SK-N-SH (cell line): ENCODE data around the gene PKP4. TPM values are rescaled to one million over a fixed set of nuclear protein-coding genes. Genes with fewer than 3 reads are reported as not detected.

ENCODE experiments used
- CTCF ChIA-PET: fragments of 300-600, 350-600 bp; formaldehyde crosslinking; extraction: SDS; loops from one replicate; lab custom pipeline; 2021; lab: Yijun Ruan, JAX
- POLR2A ChIA-PET: fragments of 350-600 bp; sonication (Branson Sonifier 250); formaldehyde crosslinking; extraction: SDS; loops from one replicate; lab custom pipeline; 2020; ENCODE audit warnings: antibody characterized with exemption, inconsistent platforms; lab: Yijun Ruan, JAX
- DNase-seq: peaks from one replicate; pipeline ENCODE4 v3.0.0; 2012
- H2AFZ ChIP-seq: fragments of 200-600 bp; sonication (generic); 2 replicates; pipeline ENCODE4 v1.8.1; 2016; ENCODE audit warnings: antibody characterized with exemption, mild to moderate bottlenecking, low read depth
- H3F3A ChIP-seq: fragments of 200-600 bp; sonication (generic); replicated peaks from 2 replicates; pipeline ENCODE3; 2016; ENCODE audit warnings: antibody characterized with exemption, mild to moderate bottlenecking; ENCODE audit not compliant: insufficient read depth
- H3K27ac ChIP-seq, 2 experiments: fragments of 200-500 bp in 1 of 2; fragments of 200-600 bp in 1 of 2; sonication (Bioruptor generic) in 1 of 2; sonication (generic), shearing (Covaris generic) in 1 of 2; 2 replicates each; pipeline versions ENCODE4 v1.5.1 to v1.6.1; 2014 to 2016; ENCODE audit warnings: low read depth in 2 of 2, inconsistent platforms in 1 of 2, low read length in 1 of 2, mild to moderate bottlenecking in 1 of 2, mixed read lengths in 1 of 2
- H3K27me3 ChIP-seq: fragments of 200-600 bp; sonication (generic), shearing (Covaris generic); 2 replicates; pipeline ENCODE4 v1.6.1; 2016; ENCODE audit warnings: mixed run types; ENCODE audit not compliant: insufficient read depth
- H3K36me3 ChIP-seq, 2 experiments: fragments of 200-500 bp in 1 of 2; fragments of 200-600 bp in 1 of 2; sonication (Bioruptor generic) in 1 of 2; sonication (generic) in 1 of 2; replicated peaks in 1 of 2; 2 replicates each; pipeline versions ENCODE3 to v1.5.1; 2014 to 2016; ENCODE audit warnings: low read length in 1 of 2, mild to moderate bottlenecking in 1 of 2; ENCODE audit not compliant: insufficient read depth in 2 of 2, control insufficient read depth in 1 of 2
- H3K4me1 ChIP-seq, 2 experiments: fragments of 200-500 bp in 1 of 2; fragments of 200-600 bp in 1 of 2; sonication (Bioruptor generic) in 1 of 2; sonication (generic), shearing (Covaris generic) in 1 of 2; 2 replicates each; pipeline versions ENCODE4 v1.5.1 to v1.6.1; 2014 to 2016; ENCODE audit warnings: low read depth in 1 of 2, low read length in 1 of 2, mixed run types in 1 of 2; ENCODE audit not compliant: insufficient read depth in 2 of 2, control insufficient read depth in 1 of 2
- H3K4me2 ChIP-seq: fragments of 200-600 bp; sonication (generic), shearing (Covaris generic); 2 replicates; pipeline ENCODE4 v1.6.1; 2017; ENCODE audit warnings: mixed run types
- H3K4me3 ChIP-seq, 2 experiments: fragments of 200-500 bp in 1 of 2; fragments of 200-600 bp in 1 of 2; sonication (Bioruptor generic) in 1 of 2; sonication (generic), shearing (Covaris generic) in 1 of 2; 2 replicates each; pipeline versions ENCODE4 v1.5.1 to v1.8.1; 2014 to 2016; ENCODE audit warnings: low read depth in 2 of 2, inconsistent platforms in 1 of 2, low read length in 1 of 2, mild to moderate bottlenecking in 1 of 2, mixed read lengths in 1 of 2, moderate library complexity in 1 of 2
- H3K79me2 ChIP-seq: fragments of 200-600 bp; sonication (generic); 2 replicates; pipeline ENCODE4 v1.8.1; 2017; ENCODE audit warnings: mild to moderate bottlenecking; ENCODE audit not compliant: insufficient read depth
- H3K9ac ChIP-seq: fragments of 200-600 bp; sonication (generic); 2 replicates; pipeline ENCODE4 v1.6.1; 2017; ENCODE audit warnings: mixed run types
- H3K9me2 ChIP-seq: fragments of 200-600 bp; sonication (generic); 2 replicates; pipeline ENCODE4 v1.6.1; 2017; ENCODE audit warnings: mixed run types
- H3K9me3 ChIP-seq: fragments of 200-600 bp; sonication (generic); 2 replicates; pipeline ENCODE4 v1.6.1; 2017; ENCODE audit warnings: mixed run types, mild to moderate bottlenecking, moderate library complexity
- H4K20me1 ChIP-seq: fragments of 200-600 bp; sonication (generic); 2 replicates; pipeline ENCODE4 v1.6.1; 2017; ENCODE audit warnings: mild to moderate bottlenecking, mixed run types; ENCODE audit not compliant: insufficient read depth
- CHD2 ChIP-seq: fragments of 150-350 bp; IDR thresholded peaks from 2 replicates; pipeline ENCODE4 v1.6.1; 2018; ENCODE audit warnings: low read length; ENCODE audit not compliant: partially characterized antibody
- CTCF ChIP-seq: fragments of 200-600 bp; sonication (generic); IDR thresholded peaks from 2 replicates; pipeline ENCODE4 v1.6.1; 2017; ENCODE audit warnings: antibody characterized with exemption, mild to moderate bottlenecking, moderate library complexity
- ELF1 ChIP-seq: IDR thresholded peaks from 2 replicates; pipeline ENCODE4 v1.4.0; 2012
- EP300 ChIP-seq, 2 experiments: IDR thresholded peaks; 2 replicates each; pipeline versions ENCODE4 v1.4.0 to v1.6.1; 2012; ENCODE audit warnings: borderline replicate concordance in 1 of 2, low read depth in 1 of 2, low read length in 1 of 2
- EZH2phosphoT487 ChIP-seq: fragments of 200-600 bp; sonication (generic); IDR thresholded peaks from 2 replicates; pipeline ENCODE4 v1.6.1; 2017; ENCODE audit warnings: low read depth, mixed run types, mild to moderate bottlenecking, antibody characterized with exemption, moderate library complexity, borderline replicate concordance
- FOXJ3 ChIP-seq: sonication (generic); formaldehyde crosslinking; IDR thresholded peaks from 2 replicates; pipeline ENCODE4 v1.5.1; 2020; ENCODE audit warnings: mild to moderate bottlenecking, missing genetic modification reagents
- GABPA ChIP-seq: IDR thresholded peaks from 2 replicates; pipeline ENCODE4 v1.4.0; 2012; ENCODE audit warnings: low read depth, mild to moderate bottlenecking
- IRF3 ChIP-seq: fragments of 150-350 bp; IDR thresholded peaks from 2 replicates; pipeline ENCODE4 v1.6.1; 2016; ENCODE audit warnings: mild to moderate bottlenecking, low read depth, low read length
- JUND ChIP-seq: IDR thresholded peaks from 2 replicates; pipeline ENCODE4 v1.4.0; 2012
- MXI1 ChIP-seq: IDR thresholded peaks from 2 replicates; pipeline ENCODE4 v1.6.1; 2012; ENCODE audit warnings: mild to moderate bottlenecking, low read depth, low read length, improper control_type of control experiment
- NFIC ChIP-seq: IDR thresholded peaks from 2 replicates; pipeline ENCODE4 v1.4.0; 2012; ENCODE audit warnings: borderline replicate concordance
- POLR2AphosphoS5 ChIP-seq: IDR thresholded peaks from 2 replicates; pipeline ENCODE4 v1.6.1; 2012; ENCODE audit warnings: low read depth, low read length
- REST ChIP-seq: IDR thresholded peaks from 2 replicates; pipeline ENCODE4 v1.6.1; 2012; ENCODE audit warnings: mild to moderate bottlenecking, low read depth, low read length, moderate library complexity
- RFX5 ChIP-seq: IDR thresholded peaks from 2 replicates; pipeline ENCODE4 v1.6.1; 2012; ENCODE audit warnings: mild to moderate bottlenecking, improper control_type of control experiment, low read length
- SMC3 ChIP-seq: IDR thresholded peaks from 2 replicates; pipeline ENCODE4 v1.6.1; 2012; ENCODE audit warnings: low read depth, low read length, improper control_type of control experiment
- TCF12 ChIP-seq: IDR thresholded peaks from 2 replicates; pipeline ENCODE4 v1.4.0; 2012
- TEAD4 ChIP-seq: IDR thresholded peaks from 2 replicates; pipeline ENCODE4 v1.4.0; 2012; ENCODE audit warnings: mild to moderate bottlenecking, borderline replicate concordance; ENCODE audit not compliant: insufficient read depth
- YY1 ChIP-seq: IDR thresholded peaks from 2 replicates; pipeline ENCODE4 v1.4.0; 2012; ENCODE audit warnings: low read depth, mild to moderate bottlenecking
- ZBTB33 ChIP-seq: IDR thresholded peaks from 2 replicates; pipeline ENCODE4 v1.4.0; 2012; ENCODE audit warnings: low read depth, borderline replicate concordance
- WGBS: methylation state at CpG from one replicate; pipeline ENCODE4 v1.1.6; 2017; ENCODE audit warnings: low lambda C conversion rate; 5-methylcytosine and 5-hydroxymethylcytosine counted together
- polyA plus RNA-seq, 3 experiments: library from polyadenylated mRNA; depleted of rRNA; stranded (reverse); fragments of >200 nt; gene quantifications; 2 replicates each; pipeline ENCODE4 v1.2.3, GENCODE V29; 2012

The PKP4 gene
- polyA plus RNA-seq, 1 of the 3 experiments (the other 2 are of a cell fraction): 10.9 TPM

- no peak for TF ChIP-seq EP300 (IDR thresholded peaks at IDR 0.05; ENCODE audit: borderline replicate concordance in 1 of 2, low read depth in 1 of 2, low read length in 1 of 2)
- TF ChIP-seq MXI1: no peak
- no peak for TF ChIP-seq YY1
Measured at GRCh38 chr2:158407031-158407430, 49.7 kb upstream of the PKP4 start (continued).

GRCh38 chr2:158410132-158410531 lies 46.6 kb upstream of the PKP4 start:
- Histone ChIP-seq H2AFZ (no peak overlapping the region), H3K79me2 (no peaks in the 10 kb centered on the region), H3K9me3 (no peaks in the 10 kb centered on the region), H3K27me3 (no peaks in the 10 kb centered on the region), H3K4me2 (no peak overlapping the region), H3K9me2 (no peaks in the 10 kb centered on the region), H3F3A (no peaks in the 10 kb centered on the region), H3K36me3 (no peaks in the 10 kb centered on the region), H3K27ac (no peak overlapping the region), H3K9ac (no peak overlapping the region), H3K4me3 (no peak overlapping the region), H3K4me1 (peaks cover 0 to 4% of the 10 kb centered on the region in 2 experiments; a peak in 2 of 4 replicates), H4K20me1 (no peaks in the 10 kb centered on the region)
- CTCF ChIA-PET: no interaction called here
- POLR2A ChIA-PET: no interaction called here
- no peak for DNase-seq
- TF ChIP-seq CTCF (no peak), REST (no peak), FOXJ3 (CRISPR knock-in tag) (no peak), CHD2 (no peak)
- WGBS: 61% methylated on average over 1 of the region's 1 CpG

GRCh38 chr2:158411748-158412147 lies 45.0 kb upstream of the PKP4 start:
- H3K4me1 ChIP-seq: peaks cover 0 to 4% of the 10 kb centered on the region in 2 experiments; a peak in 2 of 4 replicates
- H3K4me2 ChIP-seq: no peak overlapping the region; the same call in 1 of the 2 replicates
- no peak overlapping the region for H3K27ac ChIP-seq
- DNase-seq: no peak
- H3K9me2 ChIP-seq: no peaks in the 10 kb centered on the region
- ChIA-PET POLR2A (no interaction called here), CTCF (interaction anchor here (0.6 kb wide), 1 partner anchor 381 kb away, joined by 3 read pairs; no protein-coding TSS in a partner anchor)
- H2AFZ ChIP-seq: no peak overlapping the region
- H3F3A ChIP-seq: no peaks in the 10 kb centered on the region
- no peaks in the 10 kb centered on the region for H3K79me2 ChIP-seq
- H3K4me3 ChIP-seq: no peak overlapping the region
- no peaks in the 10 kb centered on the region for H3K27me3 ChIP-seq
- H3K36me3 ChIP-seq: no peaks in the 10 kb centered on the region
- H4K20me1 ChIP-seq: no peaks in the 10 kb centered on the region
- H3K9ac ChIP-seq: no peak overlapping the region
- H3K9me3 ChIP-seq: no peaks in the 10 kb centered on the region
- TF ChIP-seq GABPA: no peak
- no peak for TF ChIP-seq TCF12
- no peak for TF ChIP-seq POLR2AphosphoS5
- no peak for TF ChIP-seq ZBTB33
- TF ChIP-seq SMC3: no peak
- no peak for TF ChIP-seq EZH2phosphoT487
- no peak for TF ChIP-seq NFIC
- no peak for TF ChIP-seq JUND
- no peak for TF ChIP-seq YY1
- no peak for TF ChIP-seq RFX5
- no peak for TF ChIP-seq MXI1
- no peak for TF ChIP-seq IRF3
- no peak for TF ChIP-seq ELF1
- no peak for TF ChIP-seq TEAD4
- no peak for TF ChIP-seq FOXJ3 (CRISPR knock-in tag)
